B cell (primary cell): Measurements from ENCODE around the gene NLGN1. TPM values are rescaled to one million over a fixed set of nuclear protein-coding genes. Genes with fewer than 3 reads are reported as not detected.

Experiments
- ATAC-seq: fragments of 200-7000 bp; cut with Tn5 transposase; one replicate; pipeline ENCODE4 v1.10.0; 2021; ENCODE audit warnings: low read depth, mild to moderate bottlenecking, moderate number of reproducible peaks, moderate library complexity
- CTCF ChIA-PET: fragments of 350-600 bp; sonication (Branson Sonifier 250); formaldehyde crosslinking; loops from one replicate; lab custom pipeline; 2021; ENCODE audit warnings: antibody characterized with exemption, inconsistent platforms; lab: Charles Lee
- POLR2A ChIA-PET: fragments of 350-600 bp; sonication (Branson Sonifier 250); formaldehyde crosslinking; loops from one replicate; lab custom pipeline; 2021; ENCODE audit warnings: antibody characterized with exemption; lab: Charles Lee
- DNase-seq: peaks from one replicate; pipeline ENCODE4 v3.0.0; 2013
- H2AFZ ChIP-seq: 2 replicates; pipeline ENCODE4 v1.6.1; 2012; ENCODE audit warnings: mild to moderate bottlenecking, low read depth, low read length; ENCODE audit not compliant: insufficient read depth, poor library complexity, severe bottlenecking
- H3K27ac ChIP-seq, 2 donors: 1 replicate in 1 of 2; 2 replicates in 1 of 2; pipeline ENCODE4 v1.5.1; 2012 to 2013; ENCODE audit warnings: low read length in 2 of 2, mild to moderate bottlenecking in 2 of 2, moderate library complexity in 1 of 2
- H3K27me3 ChIP-seq, 4 experiments: fragments of 200-600 bp in 1 of 4; sonication (generic) in 1 of 4; replicated peaks in 1 of 4; 1 replicate in 2 of 4; 2 replicates in 2 of 4; pipeline versions ENCODE4 v1.6.1 to v1.7.0; 2013 to 2016; ENCODE audit warnings: low read length in 3 of 4, mild to moderate bottlenecking in 2 of 4, mixed read lengths in 1 of 4, moderate library complexity in 1 of 4; ENCODE audit not compliant: insufficient read depth in 4 of 4, control insufficient read depth in 3 of 4; ENCODE audit errors: control extremely low read depth in 1 of 4
- H3K36me3 ChIP-seq, 2 experiments: replicated peaks in 1 of 2; 1 replicate in 1 of 2; 2 replicates in 1 of 2; pipeline versions ENCODE4 v1.6.1 to v1.7.1; 2013; ENCODE audit warnings: low read length in 1 of 2; ENCODE audit not compliant: insufficient read depth in 2 of 2, control insufficient read depth in 1 of 2; ENCODE audit errors: control extremely low read depth in 1 of 2, extremely low read depth in 1 of 2
- H3K4me1 ChIP-seq, 2 donors: fragments of 200-600 bp in 1 of 2; sonication (generic) in 1 of 2; 1 replicate in 1 of 2; 2 replicates in 1 of 2; pipeline versions ENCODE4 v1.5.1 to v1.6.1; 2013 to 2017; ENCODE audit warnings: low read length in 2 of 2; ENCODE audit not compliant: control insufficient read depth in 2 of 2, insufficient read depth in 2 of 2
- H3K4me2 ChIP-seq: replicated peaks from 2 replicates; pipeline ENCODE3; 2012; ENCODE audit warnings: mild to moderate bottlenecking, low read depth, low read length; ENCODE audit not compliant: poor library complexity, severe bottlenecking
- H3K4me3 ChIP-seq, 5 experiments: fragments of 200-600 bp in 1 of 5; sonication (generic) in 1 of 5; 1 replicate in 3 of 5; 2 replicates in 2 of 5; pipeline versions ENCODE4 v1.5.1 to v1.7.0; 2011 to 2016; ENCODE audit warnings: low read length in 4 of 5, mild to moderate bottlenecking in 4 of 5, low read depth in 2 of 5, control low read depth in 1 of 5, moderate library complexity in 1 of 5; ENCODE audit not compliant: insufficient read depth in 1 of 5; ENCODE audit errors: control extremely low read depth in 1 of 5, extremely low read depth in 1 of 5
- H3K79me2 ChIP-seq: fragments of 200-600 bp; sonication (generic); one replicate; pipeline ENCODE4 v1.6.0; 2016; ENCODE audit warnings: low read length; ENCODE audit not compliant: control insufficient read depth, insufficient read depth
- H3K9ac ChIP-seq: fragments of 200-600 bp; sonication (generic); 2 replicates; pipeline ENCODE4 v1.6.1; 2017; ENCODE audit warnings: mild to moderate bottlenecking, low read length, moderate library complexity
- H3K9me3 ChIP-seq, 3 donors: one replicate each; pipeline versions ENCODE4 v1.6.1 to v1.7.1; 2013; ENCODE audit warnings: low read length in 2 of 3; ENCODE audit not compliant: control insufficient read depth in 2 of 3, insufficient read depth in 1 of 3; ENCODE audit errors: control extremely low read depth in 1 of 3
- H4K20me1 ChIP-seq: 2 replicates; pipeline ENCODE4 v1.6.0; 2012; ENCODE audit warnings: mild to moderate bottlenecking, low read length; ENCODE audit not compliant: insufficient read depth, control insufficient read depth, poor library complexity, severe bottlenecking
- H3K27ac Mint-ChIP-seq: one replicate; pipeline ENCODE4 v1.8.0; 2021; ENCODE audit warnings: mixed read lengths
- H3K27me3 Mint-ChIP-seq: one replicate; pipeline ENCODE4 v1.8.0; 2021; ENCODE audit warnings: mixed read lengths
- H3K4me1 Mint-ChIP-seq: one replicate; pipeline ENCODE4 v1.8.0; 2021; ENCODE audit warnings: mixed read lengths
- H3K4me3 Mint-ChIP-seq: one replicate; pipeline ENCODE4 v1.8.0; 2021; ENCODE audit warnings: mixed read lengths
- H3K9me3 Mint-ChIP-seq: one replicate; pipeline ENCODE4 v1.8.0; 2022; ENCODE audit warnings: mixed read lengths; ENCODE audit not compliant: insufficient read depth
- CTCF ChIP-seq: fragments of 200-600 bp; IDR thresholded peaks from one replicate; pipeline ENCODE4 v1.8.0; 2022; ENCODE audit warnings: antibody characterized with exemption, mild to moderate bottlenecking
- EZH2 ChIP-seq: IDR thresholded peaks from 2 replicates; pipeline ENCODE4 v1.6.1; 2012; ENCODE audit warnings: borderline replicate concordance, low read depth, mild to moderate bottlenecking, moderate library complexity, low read length; ENCODE audit not compliant: insufficient read depth, poor library complexity, severe bottlenecking
- WGBS: methylation state at CpG from one replicate; pipeline ENCODE4 v1.1.5; 2013; ENCODE audit warnings: missing lambda C conversion rate; ENCODE audit not compliant: insufficient coverage; 5-methylcytosine and 5-hydroxymethylcytosine counted together
- intact Hi-C: fragments of 100-400 bp; cut with micrococcal nuclease; formaldehyde crosslinking; loops from one replicate; pipeline ENCODE4 v1.10.0; 2022
- polyA plus RNA-seq: library from polyadenylated mRNA; depleted of rRNA; stranded (reverse); fragments of >200 nt; gene quantifications from 2 replicates; pipeline ENCODE4 v1.2.3, GENCODE V29; 2012
- total RNA-seq, 2 donors: library from RNA; stranded (reverse); fragments of 120-200 nt in 1 of 2; gene quantifications; 1 replicate in 1 of 2; 2 replicates in 1 of 2; pipeline versions ENCODE4 v1.2.3 to v1.2.4, GENCODE V29; 2013 to 2022

The NLGN1 gene
- total and polyA plus RNA-seq, 2 donors (not counting 1 experiment from before 2014, with no cell fraction given) = not detected

- Histone ChIP-seq H3K36me3 (no peaks in the 10 kb centered on the region), H3K9me3 (peaks cover 0 to 14% (median 1%) of the 10 kb centered on the region in 3 donors), H2AFZ (no peak overlapping the region), H4K20me1 (no peaks in the 10 kb centered on the region), H3K79me2 (no peaks in the 10 kb centered on the region), H3K27ac (no peak overlapping the region), H3K4me1 (no peaks in the 10 kb centered on the region), H3K4me2 (no peak overlapping the region), H3K4me3 (no peak overlapping the region), H3K9ac (no peak overlapping the region), H3K27me3 (no peaks in the 10 kb centered on the region)
- intact Hi-C loops = no loop called here
- H3K4me1 Mint-ChIP-seq = no peaks in the 10 kb centered on the region
- DNase-seq (no peak), ATAC-seq (no peak)
- no peaks in the 10 kb centered on the region for H3K27me3 Mint-ChIP-seq
- H3K27ac Mint-ChIP-seq = no peak overlapping the region
- TF ChIP-seq EZH2 (no peak), CTCF (no peak)
- POLR2A ChIA-PET = no interaction called here
- H3K9me3 Mint-ChIP-seq = peaks cover 7% of the 10 kb centered on the region
- 92% methylated on average over 1 of the region's 3 CpGs for WGBS
- CTCF ChIA-PET = no interaction called here
- H3K4me3 Mint-ChIP-seq = no peak overlapping the region
Measured at GRCh38 chr3:174169736-174170135, 772.2 kb downstream of the NLGN1 start.

GRCh38 chr3:174170248-174170647 lies 772.7 kb downstream of the NLGN1 start:
- ChIA-PET CTCF (no interaction called here), POLR2A (no interaction called here)
- H4K20me1 ChIP-seq = no peaks in the 10 kb centered on the region
- H3K4me1 ChIP-seq = no peaks in the 10 kb centered on the region
- H3K9ac ChIP-seq = no peak overlapping the region
- Mint-ChIP-seq H3K27ac (no peak overlapping the region), H3K4me3 (no peak overlapping the region), H3K4me1 (no peaks in the 10 kb centered on the region), H3K9me3 (peaks cover 5% of the 10 kb centered on the region), H3K27me3 (no peaks in the 10 kb centered on the region)
- no peaks in the 10 kb centered on the region for H3K27me3 ChIP-seq
- H3K36me3 ChIP-seq = no peaks in the 10 kb centered on the region
- H3K27ac ChIP-seq = no peak overlapping the region
- DNase-seq = no peak
- peaks cover 0 to 14% (median 1%) of the 10 kb centered on the region in 3 donors for H3K9me3 ChIP-seq
- WGBS = 100% methylated on average over 1 of the region's 2 CpGs
- ATAC-seq = no peak
- H3K4me3 ChIP-seq = no peak overlapping the region
- intact Hi-C loops = no loop called here
- no peak overlapping the region for H3K4me2 ChIP-seq
- no peak overlapping the region for H2AFZ ChIP-seq
- H3K79me2 ChIP-seq = no peaks in the 10 kb centered on the region
- TF ChIP-seq CTCF (no peak), EZH2 (no peak)
